HG03342 (cell line): ENCODE results near the gene SEC23B.
"Not testable (repeated sequence)": the region's sequence is repeated elsewhere in the genome, so short reads cannot be mapped to it uniquely, and the experiment has no call there.

Source experiments
- ATAC-seq: cut with Tn5 transposase; IDR thresholded peaks from one replicate; pipeline ENCODE4 v1.9.1; 2021; ENCODE audit warnings: mild to moderate bottlenecking, moderate library complexity; ENCODE audit not compliant: unreplicated experiment

SEC23B gene

GRCh38 chr20:18524646-18525045 is 16.9 kb downstream of the SEC23B start:
- no peak for ATAC-seq

GRCh38 chr20:18526761-18527160 is 19.0 kb downstream of the SEC23B start:
- ATAC-seq: not testable (repeated sequence)

GRCh38 chr20:18527339-18527738 is 19.6 kb downstream of the SEC23B start:
- ATAC-seq: no peak

- ATAC-seq: no peak
Observed at GRCh38 chr20:18527836-18528235, 20.1 kb downstream of the SEC23B start.

GRCh38 chr20:18529041-18529440 is 21.3 kb downstream of the SEC23B start:
- ATAC-seq: no peak

GRCh38 chr20:18532626-18533025 is 24.9 kb downstream of the SEC23B start:
- no peak for ATAC-seq

- no peak for ATAC-seq
Observed at GRCh38 chr20:18533491-18533890, 25.8 kb downstream of the SEC23B start.

GRCh38 chr20:18533978-18534644 is 26.4 kb downstream of the SEC23B start:
- no peak for ATAC-seq

GRCh38 chr20:18537651-18538050 is 29.9 kb downstream of the SEC23B start:
- no peak for ATAC-seq

GRCh38 chr20:18541741-18542140 is 34.0 kb downstream of the SEC23B start:
- ATAC-seq: no peak

GRCh38 chr20:18543216-18543615 is 35.5 kb downstream of the SEC23B start:
- ATAC-seq: no peak

- ATAC-seq: no peak
Observed at GRCh38 chr20:18543932-18544331, 36.2 kb downstream of the SEC23B start.

- no peak for ATAC-seq
Observed at GRCh38 chr20:18545566-18545965, 37.8 kb downstream of the SEC23B start.

GRCh38 chr20:18548465-18548864 is 40.7 kb downstream of the SEC23B start:
- ATAC-seq: no peak

GRCh38 chr20:18553746-18554145 is 46.0 kb downstream of the SEC23B start:
- ATAC-seq: no peak

- peak; percentile 99 for ATAC-seq
Observed at GRCh38 chr20:18566892-18567738, 59.4 kb downstream of the SEC23B start, which contains the start of gene SMIM26. Gene SMIM26 (plus strand): TSS chr20:18567432. CDS start chr20:18567479, 47 bp downstream.

GRCh38 chr20:18567739-18568091 is 60.0 kb downstream of the SEC23B start:
- peak; percentile 22 for ATAC-seq

GRCh38 chr20:18571009-18571408 is 63.3 kb downstream of the SEC23B start:
- ATAC-seq: no peak

GRCh38 chr20:18571578-18571977 is 63.8 kb downstream of the SEC23B start:
- ATAC-seq: no peak

GRCh38 chr20:18577942-18578341 is 70.2 kb downstream of the SEC23B start:
- no peak for ATAC-seq

GRCh38 chr20:18578581-18578980 is 70.8 kb downstream of the SEC23B start:
- ATAC-seq: no peak

GRCh38 chr20:18580012-18580411 is 72.3 kb downstream of the SEC23B start:
- no peak for ATAC-seq
